ENCODE data around the gene ZNF43. TPM values are rescaled to one million over a fixed set of nuclear protein-coding genes. Genes with fewer than 3 reads are reported as not detected.

Gene ZNF43
- total and polyA plus RNA-seq, 2 of the 13 experiments (the other 11 are each of a cell fraction or from before 2014, with no cell fraction given) = 2.9 to 8.5 TPM

- TF ChIP-seq TCF7 (IDR thresholded peaks at IDR 0.05; ENCODE audit: low read depth) (no peak), GTF3A (CRISPR knock-in tag; conservative IDR thresholded peaks at IDR 0.05) (no peak), FIP1L1 (IDR thresholded peaks at IDR 0.05; ENCODE audit: borderline replicate concordance, insufficient read depth, low read depth, low read length) (no peak), ZBTB38 (CRISPR knock-in tag; IDR thresholded peaks at IDR 0.05) (no peak), NFE2L2 (IDR thresholded peaks at IDR 0.05; ENCODE audit: low read length) (no peak), ELF3 (CRISPR knock-in tag; IDR thresholded peaks at IDR 0.05) (no peak), NCOA1 (CRISPR knock-in tag; IDR thresholded peaks at IDR 0.05) (no peak), PRDM15 (CRISPR knock-in tag; IDR thresholded peaks at IDR 0.05) (no peak), SPEN (CRISPR knock-in tag; IDR thresholded peaks at IDR 0.05; ENCODE audit: low read depth) (no peak), ZNF784 (CRISPR knock-in tag; IDR thresholded peaks at IDR 0.05; ENCODE audit: borderline replicate concordance) (no peak), FOXJ3 (CRISPR knock-in tag; IDR thresholded peaks at IDR 0.05; ENCODE audit: borderline replicate concordance) (no peak), ZFP62 (CRISPR knock-in tag; IDR thresholded peaks at IDR 0.05) (no peak), JUND (CRISPR knock-in tag; IDR thresholded peaks at IDR 0.05) (no peak), YY1 (IDR thresholded peaks at IDR 0.05; ENCODE audit: insufficient read depth, insufficient replicate concordance, low read depth, low read length) (peak; percentile 90), ZSCAN25 (CRISPR knock-in tag; IDR thresholded peaks at IDR 0.05) (no peak), MAFG (CRISPR knock-in tag; IDR thresholded peaks at IDR 0.05) (no peak), SALL2 (CRISPR knock-in tag; IDR thresholded peaks at IDR 0.05) (0 out of 2 replicates have a peak, but pooled peaks have one; percentile 30), ZEB1 (IDR thresholded peaks at IDR 0.05; ENCODE audit: insufficient replicate concordance, low read depth) (no peak), ZNF281 (CRISPR knock-in tag; IDR thresholded peaks at IDR 0.05; ENCODE audit: borderline replicate concordance) (no peak), TFDP2 (CRISPR knock-in tag; IDR thresholded peaks at IDR 0.05) (peak; percentile 61)
Observed at GRCh38 chr19:21767065-21767800, 68.7 kb downstream of the ZNF43 start, which contains the start of gene ZNF100 (continued).
